GM12875 (cell line): ENCODE data around the gene SAC3D1.
A peak's percentile ranks its signal among the peaks of the same experiment; 100 is the strongest.

ENCODE experiments used
- H3K4me3 ChIP-seq: one replicate; pipeline ENCODE4 v1.5.1; 2011; ENCODE audit warnings: low read depth, low read length, control low read depth
- CTCF ChIP-seq: IDR thresholded peaks from 2 replicates; pipeline ENCODE4 v1.5.1; 2011; ENCODE audit warnings: low read depth, mild to moderate bottlenecking, control low read depth, inconsistent platforms, low read length, moderate library complexity, borderline replicate concordance; ENCODE audit not compliant: insufficient read depth

The SAC3D1 gene

GRCh38 chr11:65040847-65041622 lies at the start of gene SAC3D1:
Gene SAC3D1, plus strand, starts transcription at chr11:65041210. Its CDS starts 83 bp downstream, at chr11:65041293.
- 0 out of 2 replicates have a peak, but pooled peaks have one; percentile 1 for TF ChIP-seq CTCF
- H3K4me3 ChIP-seq = peak within 1 kb of the TSS; percentile 89

GRCh38 chr11:64994318-64994717 lies 46.7 kb upstream of the SAC3D1 start:
- no peak for TF ChIP-seq CTCF
- H3K4me3 ChIP-seq = no peak overlapping the region

- no peak for TF ChIP-seq CTCF
- no peak overlapping the region for H3K4me3 ChIP-seq
These were observed 44.7 kb upstream of the SAC3D1 start for GRCh38 chr11:64996327-64996709.

- no peak within 1 kb of the TSS for H3K4me3 ChIP-seq
- TF ChIP-seq CTCF = peak; percentile 40; the same call in 1 of the 2 replicates
These were observed 44.2 kb upstream of the SAC3D1 start, which contains the start of gene BATF2 for GRCh38 chr11:64996710-64997380. Gene BATF2, minus strand, starts transcription at chr11:64996971. Its CDS starts 57 bp downstream, at chr11:64996914.

- H3K4me3 ChIP-seq = no peak overlapping the region
- no peak for TF ChIP-seq CTCF
These were observed 42.9 kb upstream of the SAC3D1 start for GRCh38 chr11:64998141-64998540.

GRCh38 chr11:64998690-64999431 lies 42.1 kb upstream of the SAC3D1 start:
- TF ChIP-seq CTCF = no peak
- H3K4me3 ChIP-seq = no peak overlapping the region
